GM19240 (cell line): Measurements from ENCODE around the gene MTR.

Source experiments
- DNase-seq: peaks from one replicate; pipeline ENCODE4 v3.0.0; 2011; ENCODE audit warnings: low spot score; ENCODE audit not compliant: insufficient read length

MTR gene

DNA sequence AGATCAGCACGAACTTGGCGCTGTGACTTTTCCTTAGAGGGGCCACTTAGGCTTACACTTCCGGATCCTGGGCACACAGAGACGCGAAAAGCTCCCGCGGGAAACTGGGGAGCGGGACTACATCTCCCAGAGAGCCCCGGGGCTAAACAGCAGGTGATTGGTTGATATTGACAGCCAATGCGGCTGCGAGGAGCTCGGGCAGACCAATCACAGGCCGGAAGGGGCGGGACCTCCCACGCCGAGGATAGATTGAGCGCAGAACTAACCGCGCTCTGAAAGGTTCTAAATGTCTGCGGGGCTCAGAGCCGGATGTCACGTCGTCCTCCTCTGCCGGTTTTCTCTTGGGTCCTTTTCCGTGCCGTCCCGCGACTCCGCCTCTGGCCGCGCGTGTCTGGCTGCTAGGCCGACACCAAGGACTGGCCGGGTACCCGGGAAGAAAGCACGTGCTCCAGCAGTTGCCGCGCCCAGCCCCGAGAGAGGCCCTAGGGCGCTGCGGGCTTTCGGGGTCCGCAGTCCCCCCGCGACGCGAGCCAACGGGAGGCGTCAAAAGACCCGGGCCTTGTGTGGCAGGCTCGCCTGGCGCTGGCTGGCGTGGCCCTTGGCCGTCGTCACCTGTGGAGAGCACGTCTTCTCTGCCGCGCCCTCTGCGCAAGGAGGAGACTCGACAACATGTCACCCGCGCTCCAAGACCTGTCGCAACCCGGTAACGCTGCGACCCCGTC lies at the start of gene MTR:
TSS of gene MTR (plus strand) at position 258 of the 722 bp plus-strand sequence. CDS start at position 670, 412 bp downstream.
- DNase-seq = peak; percentile 95

GRCh38 chr1:236746785-236747184 lies 48.3 kb upstream of the MTR start:
- DNase-seq = no peak

- DNase-seq = no peak
Measured at GRCh38 chr1:236747311-236747985, 47.6 kb upstream of the MTR start.

DNA sequence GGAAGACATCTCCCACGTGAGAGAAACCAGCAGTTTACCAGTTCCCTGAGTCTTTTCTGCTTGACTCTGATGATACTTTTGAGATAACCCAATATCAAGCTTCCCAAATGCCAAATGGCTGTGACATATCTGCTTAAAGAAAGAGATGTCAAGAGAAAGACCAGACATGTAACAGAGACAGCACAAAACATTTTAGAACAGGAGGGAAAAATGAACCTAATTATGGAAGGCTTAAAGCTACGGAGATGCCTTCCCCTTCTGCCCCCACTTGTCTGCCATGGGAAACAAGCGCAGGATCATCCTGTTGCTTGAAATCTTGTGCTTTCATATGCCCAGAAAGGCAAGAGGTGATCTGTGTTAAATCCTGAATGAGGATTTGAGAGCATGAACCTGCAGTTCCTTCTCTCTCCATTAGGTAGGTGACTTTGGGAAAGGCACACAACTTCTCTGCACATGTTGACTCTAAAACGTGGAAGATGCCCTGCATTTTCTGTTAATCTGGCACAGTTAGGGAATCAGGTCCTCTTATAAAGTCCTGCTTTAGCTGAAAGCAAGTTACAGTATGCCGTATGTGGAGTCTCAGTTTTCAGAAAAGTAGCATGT lies 46.7 kb upstream of the MTR start:
- DNase-seq = no peak

DNA sequence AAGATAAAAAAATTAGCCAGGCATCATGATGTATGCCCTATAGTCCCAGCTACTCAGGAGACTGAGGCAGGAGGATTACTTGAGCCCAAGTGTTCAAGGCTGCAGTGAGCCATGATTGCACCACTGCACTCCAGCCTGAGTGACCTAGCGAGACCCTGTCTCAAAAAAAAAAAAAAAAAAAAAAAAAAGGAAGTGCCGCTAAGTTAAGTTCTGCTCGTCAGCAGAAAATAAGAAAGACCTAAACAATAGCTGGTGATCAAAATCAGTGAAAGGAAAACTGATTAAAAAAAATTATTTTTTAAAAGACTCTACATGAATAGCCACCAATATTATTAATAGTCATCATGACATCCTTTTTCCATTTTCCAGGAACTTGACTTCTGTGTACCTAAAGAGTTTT lies 44.2 kb upstream of the MTR start:
- DNase-seq = no peak

- no peak for DNase-seq
Measured at GRCh38 chr1:236751385-236751784, 43.7 kb upstream of the MTR start.

GRCh38 chr1:236751935-236752334 lies 43.2 kb upstream of the MTR start:
- DNase-seq = no peak

DNA sequence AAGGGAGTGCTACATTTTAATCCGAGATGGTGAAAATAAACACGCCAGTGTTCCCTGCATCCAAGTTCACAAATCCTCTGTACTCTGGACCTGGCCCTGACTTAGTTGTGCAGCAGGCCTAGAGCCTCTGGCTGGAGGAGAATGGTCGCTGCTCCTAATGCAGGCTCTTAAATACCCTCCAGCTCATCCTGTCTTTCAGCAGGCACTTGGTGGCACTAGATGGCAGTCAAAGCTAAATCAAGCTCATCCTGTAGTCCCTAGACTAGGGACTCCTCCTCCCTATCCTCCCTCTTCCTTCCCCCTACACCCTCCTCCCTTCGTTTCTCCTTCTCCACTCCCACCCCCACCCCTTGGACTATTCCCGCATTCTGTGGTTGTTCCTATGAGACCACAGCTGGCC lies 41.6 kb upstream of the MTR start:
- no peak for DNase-seq

DNA sequence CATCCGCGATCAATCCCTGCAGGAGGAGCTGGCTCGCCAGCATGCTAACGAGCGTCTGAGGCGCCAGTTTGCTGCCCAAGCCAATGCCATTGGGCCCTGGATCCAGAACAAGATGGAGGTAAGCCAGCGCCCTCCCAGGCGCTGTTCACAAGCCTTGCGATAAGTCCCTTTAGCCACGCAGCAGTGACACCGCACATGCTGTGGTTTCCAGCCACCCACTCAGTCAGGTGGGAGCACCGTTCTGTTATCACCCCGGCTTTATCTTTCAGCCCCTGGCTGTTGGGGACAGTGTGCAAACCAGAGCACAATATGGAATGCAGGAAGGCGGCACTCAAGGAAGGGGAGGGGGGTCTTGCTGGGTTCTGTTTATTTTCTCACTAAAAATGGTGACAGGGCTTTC lies 41.1 kb upstream of the MTR start:
- DNase-seq = no peak

GRCh38 chr1:236754525-236755210 lies 40.4 kb upstream of the MTR start:
- DNase-seq = no peak

GRCh38 chr1:236757640-236758039 lies 37.5 kb upstream of the MTR start:
- DNase-seq = no peak

- no peak for DNase-seq
Measured at GRCh38 chr1:236759252-236759859, 35.7 kb upstream of the MTR start.

DNA sequence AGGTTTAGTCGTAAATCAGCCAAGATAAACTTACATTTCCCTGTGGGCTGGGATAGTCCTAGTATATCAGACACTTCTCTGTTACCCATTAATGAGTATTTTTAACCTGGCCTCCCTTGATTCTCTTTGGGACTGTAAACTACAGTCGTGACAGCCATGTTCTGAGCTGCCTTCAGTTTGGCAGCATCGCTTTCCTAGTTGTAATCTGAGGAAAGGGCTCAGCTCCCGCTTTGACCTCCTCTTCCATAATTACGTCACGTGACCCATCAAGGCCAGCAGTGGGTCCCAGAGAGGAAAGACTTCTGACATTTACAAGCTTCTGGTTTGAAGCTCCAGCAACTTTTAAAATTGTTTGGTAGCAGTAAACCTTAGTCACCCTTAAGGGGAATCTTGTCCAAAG lies 34.6 kb upstream of the MTR start:
- no peak for DNase-seq

- no peak for DNase-seq
Measured at GRCh38 chr1:236760986-236761385, 34.1 kb upstream of the MTR start.

- no peak for DNase-seq
Measured at GRCh38 chr1:236761397-236762132, 33.5 kb upstream of the MTR start.

GRCh38 chr1:236762410-236762809 lies 32.7 kb upstream of the MTR start:
- DNase-seq = no peak

DNA sequence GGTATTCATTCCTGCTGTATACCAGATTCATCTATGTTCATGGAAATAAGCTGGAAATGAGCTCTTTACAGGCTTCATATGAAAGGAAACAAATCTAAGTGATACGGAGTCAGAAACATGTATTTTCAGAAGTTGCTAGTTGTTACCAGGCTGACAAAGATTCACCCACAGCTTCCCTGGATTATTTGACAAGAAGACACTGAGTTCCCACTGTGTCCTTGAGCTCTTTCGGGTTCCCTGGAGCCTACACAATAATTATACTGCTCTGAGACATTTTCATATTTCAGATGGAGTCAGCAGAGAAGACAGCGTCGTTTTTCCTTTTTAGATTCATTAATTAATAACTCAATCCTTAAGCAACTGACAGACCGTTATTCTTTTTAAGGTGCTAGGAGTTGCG lies 29.3 kb upstream of the MTR start:
- DNase-seq = no peak

DNA sequence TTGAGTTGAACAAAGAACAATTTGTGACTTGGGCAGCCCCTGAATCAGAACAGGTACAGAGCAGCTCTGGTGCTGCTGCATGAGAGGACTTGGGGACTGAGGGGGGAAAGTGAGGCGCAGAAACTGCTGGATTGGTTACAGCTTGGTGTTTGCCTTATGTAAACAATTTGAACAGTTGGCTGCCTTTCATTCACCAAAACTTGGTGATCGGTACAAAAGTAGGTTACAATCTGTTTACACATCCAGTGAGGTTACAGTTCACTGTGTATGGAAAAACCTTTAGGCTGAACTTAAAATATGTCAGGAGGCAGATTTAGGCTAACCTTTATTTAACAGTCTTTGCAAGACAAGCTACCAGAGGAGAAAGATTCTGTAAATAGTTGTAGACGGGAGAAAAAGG lies 28.6 kb upstream of the MTR start:
- DNase-seq = no peak

- no peak for DNase-seq
Measured at GRCh38 chr1:236767276-236767675, 27.8 kb upstream of the MTR start.

GRCh38 chr1:236768601-236769000 lies 26.5 kb upstream of the MTR start:
- DNase-seq = no peak

- no peak for DNase-seq
Measured at GRCh38 chr1:236773919-236774318, 21.2 kb upstream of the MTR start.
